ENCODE measurements around the gene VAT1L.
A peak's percentile ranks its signal among the peaks of the same experiment; 100 is the strongest.

- TF ChIP-seq REST (IDR thresholded peaks at IDR 0.05; ENCODE audit: low read depth), result no peak
- TF ChIP-seq, protein P1, sequence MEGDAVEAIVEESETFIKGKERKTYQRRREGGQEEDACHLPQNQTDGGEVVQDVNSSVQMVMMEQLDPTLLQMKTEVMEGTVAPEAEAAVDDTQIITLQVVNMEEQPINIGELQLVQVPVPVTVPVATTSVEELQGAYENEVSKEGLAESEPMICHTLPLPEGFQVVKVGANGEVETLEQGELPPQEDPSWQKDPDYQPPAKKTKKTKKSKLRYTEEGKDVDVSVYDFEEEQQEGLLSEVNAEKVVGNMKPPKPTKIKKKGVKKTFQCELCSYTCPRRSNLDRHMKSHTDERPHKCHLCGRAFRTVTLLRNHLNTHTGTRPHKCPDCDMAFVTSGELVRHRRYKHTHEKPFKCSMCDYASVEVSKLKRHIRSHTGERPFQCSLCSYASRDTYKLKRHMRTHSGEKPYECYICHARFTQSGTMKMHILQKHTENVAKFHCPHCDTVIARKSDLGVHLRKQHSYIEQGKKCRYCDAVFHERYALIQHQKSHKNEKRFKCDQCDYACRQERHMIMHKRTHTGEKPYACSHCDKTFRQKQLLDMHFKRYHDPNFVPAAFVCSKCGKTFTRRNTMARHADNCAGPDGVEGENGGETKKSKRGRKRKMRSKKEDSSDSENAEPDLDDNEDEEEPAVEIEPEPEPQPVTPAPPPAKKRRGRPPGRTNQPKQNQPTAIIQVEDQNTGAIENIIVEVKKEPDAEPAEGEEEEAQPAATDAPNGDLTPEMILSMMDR (IDR thresholded peaks at IDR 0.05 in 2 of 3, conservative IDR thresholded peaks at IDR 0.05 in 1 of 3; ENCODE audit: borderline replicate concordance in 1 of 3, insufficient read depth in 1 of 3, low read depth in 2 of 3, low read length in 2 of 3), result peak; percentile 69 to 86 (median 71); a peak in 5 of 6 replicates
- TF ChIP-seq, protein P2, sequence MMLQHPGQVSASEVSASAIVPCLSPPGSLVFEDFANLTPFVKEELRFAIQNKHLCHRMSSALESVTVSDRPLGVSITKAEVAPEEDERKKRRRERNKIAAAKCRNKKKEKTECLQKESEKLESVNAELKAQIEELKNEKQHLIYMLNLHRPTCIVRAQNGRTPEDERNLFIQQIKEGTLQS (IDR thresholded peaks at IDR 0.05), result no peak
- no peak for TF ChIP-seq ZFX (IDR thresholded peaks at IDR 0.05)
- TF ChIP-seq POLR2AphosphoS5 (IDR thresholded peaks at IDR 0.05; ENCODE audit: low read depth, low read length), result no peak
- TF ChIP-seq EGR1 (IDR thresholded peaks at IDR 0.05; ENCODE audit: low read depth), result no peak
- no peak for TF ChIP-seq POLR2A (IDR thresholded peaks at IDR 0.05; ENCODE audit: borderline replicate concordance, extremely low read depth, insufficient read depth, insufficient read length)
- no peak for TF ChIP-seq JUND (IDR thresholded peaks at IDR 0.05)
- TF ChIP-seq SIN3A (IDR thresholded peaks at IDR 0.05; ENCODE audit: low read depth), result no peak
- TF ChIP-seq EZH2phosphoT487 (IDR thresholded peaks at IDR 0.05; ENCODE audit: borderline replicate concordance), result no peak
- no peak for TF ChIP-seq YY1 (IDR thresholded peaks at IDR 0.05; ENCODE audit: extremely low read depth, insufficient replicate concordance, low read depth, low read length)
- no peak for TF ChIP-seq TCF7L2 (IDR thresholded peaks at IDR 0.05; ENCODE audit: borderline replicate concordance, extremely low read depth, insufficient read depth, insufficient read length)
- no peak for TF ChIP-seq ZNF274 (IDR thresholded peaks at IDR 0.05; ENCODE audit: low read depth, low read length)
Observed at GRCh38 chr16:77971306-77972061, 183.1 kb downstream of the VAT1L start.
